Measurements from ENCODE around the gene CYLD.

CYLD gene

DNA sequence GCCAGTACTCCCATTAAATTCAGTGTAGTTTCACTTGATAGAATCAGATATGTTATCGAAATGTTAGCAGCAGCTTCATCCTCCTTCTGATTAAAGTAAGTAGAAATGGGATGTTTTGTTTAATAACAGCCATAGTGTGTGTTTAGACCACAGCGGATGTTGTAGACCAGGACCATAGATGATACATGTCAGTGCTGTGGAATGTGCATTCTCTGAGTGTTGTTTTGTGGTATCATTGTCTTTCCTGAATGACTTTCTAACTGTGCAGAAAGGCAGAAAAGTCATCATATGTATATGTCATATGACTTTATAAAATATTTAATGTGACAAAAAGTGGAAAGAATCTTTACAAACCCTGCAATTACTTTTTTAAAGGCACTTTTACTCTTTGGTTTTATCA is 55.6 kb downstream of the CYLD start:
- H3K9ac ChIP-seq = no peak overlapping the region
- peaks cover 12% of the 10 kb centered on the region; the same call in 1 of the 2 replicates for H3K36me3 ChIP-seq
- no peaks in the 10 kb centered on the region for H3K9me3 ChIP-seq
- H4K20me1 ChIP-seq = no peaks in the 10 kb centered on the region
- no peak overlapping the region for H3K4me2 ChIP-seq
- no peaks in the 10 kb centered on the region for H3K27me3 ChIP-seq
- no peak overlapping the region for H3K27ac ChIP-seq
- no peak for TF ChIP-seq Cebpa-rat (IDR thresholded peaks at IDR 0.05)
- 0 out of 2 replicates have a peak, but pooled peaks cover 3% of the 10 kb centered on the region for H3K4me1 ChIP-seq
- no peak overlapping the region for H3K4me3 ChIP-seq

- Histone ChIP-seq H4K20me1 (no peaks in the 10 kb centered on the region), H3K36me3 (0 out of 2 replicates have a peak, but pooled peaks cover 4% of the 10 kb centered on the region), H3K9me3 (no peaks in the 10 kb centered on the region), H3K27ac (no peak overlapping the region), H3K27me3 (no peaks in the 10 kb centered on the region), H3K4me1 (0 out of 2 replicates have a peak, but pooled peaks cover 3% of the 10 kb centered on the region), H3K9ac (no peak overlapping the region), H3K4me2 (no peak overlapping the region), H3K4me3 (no peak overlapping the region)
- no peak for TF ChIP-seq Cebpa-rat (IDR thresholded peaks at IDR 0.05)
Observed at GRCh38 chr16:50800074-50800473, 58.2 kb downstream of the CYLD start.

DNA sequence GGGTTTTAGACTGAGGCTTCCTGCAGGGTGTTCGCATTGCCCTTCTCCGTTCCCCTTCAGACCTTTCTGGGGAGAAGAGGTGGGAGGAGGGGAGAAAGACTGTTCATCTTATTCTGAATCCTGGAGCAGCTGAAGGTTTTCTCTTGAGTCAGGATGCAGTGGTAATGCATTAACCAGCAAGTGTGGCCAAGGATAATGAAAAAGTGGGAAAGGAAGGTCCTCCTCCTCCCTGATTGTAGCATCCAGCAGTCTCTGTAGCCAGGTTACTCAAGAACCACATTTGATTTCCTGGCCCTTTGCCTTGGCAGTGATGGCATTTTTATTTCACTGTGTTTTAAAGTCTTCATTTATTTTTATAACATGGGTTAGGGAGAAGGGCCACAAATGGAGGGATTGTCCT is 59.1 kb downstream of the CYLD start:
- Histone ChIP-seq H3K4me2 (no peak overlapping the region), H3K9me3 (no peaks in the 10 kb centered on the region), H3K27ac (no peak overlapping the region), H3K9ac (no peak overlapping the region), H3K36me3 (0 out of 2 replicates have a peak, but pooled peaks cover 4% of the 10 kb centered on the region), H3K4me3 (no peak overlapping the region), H3K4me1 (peaks cover 8% of the 10 kb centered on the region), H4K20me1 (no peaks in the 10 kb centered on the region), H3K27me3 (no peaks in the 10 kb centered on the region)
- TF ChIP-seq Cebpa-rat (IDR thresholded peaks at IDR 0.05) = no peak

DNA sequence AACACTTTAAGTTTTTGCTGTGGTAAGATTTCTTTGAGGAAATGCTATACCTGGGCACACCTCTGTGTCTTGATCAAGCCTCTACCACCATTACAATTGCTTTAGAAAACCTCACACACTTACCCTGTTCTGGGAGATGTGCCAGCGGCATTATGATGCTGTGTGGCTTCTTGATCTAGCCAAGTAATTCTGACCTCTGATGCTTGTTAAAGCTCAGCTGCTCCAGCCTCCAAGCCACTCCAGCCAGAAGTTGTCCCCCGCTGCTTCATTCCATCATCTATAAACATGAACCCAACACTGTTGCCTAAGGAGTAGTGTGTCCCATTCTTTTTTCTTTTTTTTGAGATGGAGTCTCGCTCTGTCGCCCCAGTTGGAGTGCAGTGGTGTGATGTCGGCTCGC is 60.1 kb downstream of the CYLD start:
- no peak overlapping the region for H3K4me3 ChIP-seq
- no peak for TF ChIP-seq Cebpa-rat (IDR thresholded peaks at IDR 0.05)
- H3K36me3 ChIP-seq = no peaks in the 10 kb centered on the region
- no peak overlapping the region for H3K9ac ChIP-seq
- peaks cover 14% of the 10 kb centered on the region for H3K4me1 ChIP-seq
- no peaks in the 10 kb centered on the region for H3K27me3 ChIP-seq
- no peak overlapping the region for H3K27ac ChIP-seq
- no peaks in the 10 kb centered on the region for H3K9me3 ChIP-seq
- peaks cover 3% of the 10 kb centered on the region; the same call in 1 of the 2 replicates for H4K20me1 ChIP-seq
- H3K4me2 ChIP-seq = no peak overlapping the region

- no peak overlapping the region for H3K4me2 ChIP-seq
- no peaks in the 10 kb centered on the region for H3K9me3 ChIP-seq
- no peak overlapping the region for H3K27ac ChIP-seq
- H3K4me1 ChIP-seq = peaks cover 24% of the 10 kb centered on the region
- no peaks in the 10 kb centered on the region for H3K27me3 ChIP-seq
- no peak overlapping the region for H3K4me3 ChIP-seq
- H3K9ac ChIP-seq = no peak overlapping the region
- peaks cover 13% of the 10 kb centered on the region for H4K20me1 ChIP-seq
- no peaks in the 10 kb centered on the region for H3K36me3 ChIP-seq
- no peak for TF ChIP-seq Cebpa-rat (IDR thresholded peaks at IDR 0.05)
Observed at GRCh38 chr16:50802961-50803360, 61.1 kb downstream of the CYLD start.

DNA sequence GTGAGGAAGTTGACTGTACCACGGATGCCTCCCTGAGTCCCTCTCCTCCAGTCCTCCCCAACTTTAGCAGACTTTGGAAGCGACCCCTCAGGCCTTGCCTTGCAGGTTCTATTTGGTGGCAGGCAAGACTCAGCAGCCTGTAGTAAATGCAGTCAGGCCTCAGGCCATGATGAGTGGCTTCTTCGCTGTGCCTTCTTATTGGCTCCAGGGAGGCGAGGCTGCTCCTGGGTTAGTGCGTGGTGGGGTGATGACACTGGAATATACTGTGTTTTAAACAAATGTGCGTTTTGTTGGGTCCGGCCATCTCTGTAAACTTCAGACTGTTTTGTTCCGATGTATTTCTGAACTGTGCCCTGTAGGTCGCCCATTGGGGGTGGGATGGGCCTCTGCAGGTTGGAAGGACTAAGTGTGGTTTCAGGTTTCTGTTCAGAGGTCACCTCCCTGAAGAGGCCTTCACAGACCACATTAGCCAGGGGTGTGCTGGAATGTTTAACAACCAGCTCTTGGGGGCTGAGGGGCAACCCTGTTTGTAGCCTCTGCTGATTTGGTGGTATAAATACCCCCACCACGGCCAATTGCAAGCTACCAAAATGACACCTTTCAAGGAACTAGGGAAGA is 62.5 kb downstream of the CYLD start:
- Histone ChIP-seq H3K27me3 (no peaks in the 10 kb centered on the region), H4K20me1 (peaks cover 21% of the 10 kb centered on the region), H3K9me3 (no peaks in the 10 kb centered on the region), H3K4me3 (no peak overlapping the region), H3K4me1 (peaks cover 38% of the 10 kb centered on the region), H3K4me2 (no peak overlapping the region), H3K36me3 (no peaks in the 10 kb centered on the region), H3K27ac (no peak overlapping the region), H3K9ac (no peak overlapping the region)
- TF ChIP-seq Cebpa-rat (IDR thresholded peaks at IDR 0.05) = no peak

DNA sequence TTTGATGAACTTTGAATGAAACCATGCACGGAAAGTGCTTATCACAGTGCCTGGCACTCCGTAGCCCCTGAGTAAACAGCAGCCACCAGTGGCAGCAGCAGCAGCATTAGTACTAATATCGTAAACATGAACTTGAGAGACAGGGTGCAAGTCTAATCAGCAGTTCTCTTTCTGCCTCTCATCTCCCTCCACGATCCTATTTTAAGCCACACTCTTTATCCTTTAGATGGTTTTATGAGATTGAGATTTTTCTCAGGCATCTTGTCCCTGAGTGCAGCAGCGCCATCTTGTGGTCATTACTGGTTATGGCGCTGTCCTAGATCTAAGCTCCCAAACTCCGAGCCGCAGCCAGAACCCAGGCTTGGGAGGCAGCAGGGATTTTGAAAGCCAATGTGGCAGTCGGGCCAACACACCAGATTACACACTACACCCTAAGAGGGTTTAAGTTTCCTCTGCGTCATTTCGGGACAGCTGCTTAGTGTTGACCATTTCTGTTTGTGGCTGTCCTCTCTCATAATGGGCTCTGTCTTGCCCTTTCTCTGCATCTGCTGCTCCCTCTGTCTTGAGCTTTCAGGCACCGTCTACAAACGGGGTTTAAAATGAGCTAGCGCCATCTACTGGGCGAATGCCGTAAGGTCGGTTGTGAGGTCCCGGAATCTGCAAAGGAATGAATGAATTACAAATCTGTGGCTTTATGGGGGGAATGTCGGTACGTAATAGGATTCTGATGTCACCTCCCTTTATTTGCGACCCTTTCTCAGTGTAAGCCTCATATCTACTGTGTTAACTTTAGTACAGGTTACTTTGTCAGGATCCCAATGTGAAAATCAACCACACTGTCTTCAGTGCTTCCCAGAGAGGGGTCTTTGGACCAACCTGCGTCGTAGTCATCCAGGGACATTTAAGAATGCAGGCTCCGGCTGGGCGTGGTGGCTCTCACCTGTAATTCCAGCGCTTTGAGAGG is 64.5 kb downstream of the CYLD start:
- Histone ChIP-seq H3K27me3 (no peaks in the 10 kb centered on the region), H3K4me2 (peak overlapping the region; percentile 76), H3K36me3 (no peaks in the 10 kb centered on the region), H3K4me3 (peak overlapping the region; percentile 44; the same call in 1 of the 2 replicates), H3K4me1 (peaks cover 43% of the 10 kb centered on the region), H3K27ac (no peak overlapping the region), H3K9ac (no peak overlapping the region), H3K9me3 (no peaks in the 10 kb centered on the region), H4K20me1 (peaks cover 21% of the 10 kb centered on the region)
- no peak for TF ChIP-seq Cebpa-rat (IDR thresholded peaks at IDR 0.05)

DNA sequence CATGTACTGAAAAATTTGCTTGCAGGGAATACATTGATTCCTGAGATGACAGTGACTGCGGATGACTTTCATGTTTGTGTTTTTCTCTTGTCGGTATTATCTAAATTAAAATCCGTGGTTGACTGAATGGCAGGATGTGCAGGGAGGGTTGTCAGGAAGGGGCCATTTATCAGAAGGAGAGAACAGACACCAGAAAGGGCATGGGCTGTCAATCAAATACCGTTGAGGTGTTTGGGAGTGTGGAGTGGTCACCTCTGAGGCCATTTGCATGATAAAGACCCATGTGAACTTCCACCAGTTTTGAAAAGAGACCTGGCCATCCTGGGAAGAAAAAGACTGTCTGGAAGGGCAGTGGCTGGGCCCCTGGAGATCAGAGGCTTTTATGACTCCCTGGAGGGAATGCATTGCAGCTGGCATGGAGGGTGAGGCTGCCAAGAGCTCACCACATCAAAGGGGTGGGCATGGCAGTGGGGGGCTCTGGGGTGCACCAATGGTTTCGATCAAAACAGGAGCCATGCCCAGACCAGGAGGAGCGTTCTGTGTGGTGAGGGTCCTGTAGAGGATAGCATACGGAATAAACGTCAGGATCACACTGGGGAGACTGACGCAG is 67.1 kb downstream of the CYLD start:
- no peak overlapping the region for H3K4me3 ChIP-seq
- TF ChIP-seq Cebpa-rat (IDR thresholded peaks at IDR 0.05) = no peak

DNA sequence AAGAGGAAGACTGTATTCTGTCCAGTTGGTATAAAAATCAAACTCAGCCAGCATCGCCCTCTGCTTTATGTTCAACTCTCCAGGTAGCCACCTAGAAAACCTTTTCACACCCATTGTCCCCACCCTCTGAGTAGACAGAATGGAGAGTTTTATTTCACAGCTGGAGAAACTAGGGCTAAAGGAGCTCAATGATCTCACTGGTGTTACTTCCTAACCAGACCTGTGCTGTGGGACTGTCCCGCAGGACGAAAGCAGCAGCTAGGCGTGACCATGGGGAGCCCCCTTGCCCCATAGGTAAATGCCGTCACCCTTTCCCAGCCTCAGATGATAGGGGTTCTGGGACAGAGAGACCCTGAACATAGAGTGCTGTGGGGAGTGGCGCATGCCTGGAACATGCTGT is 67.7 kb downstream of the CYLD start:
- no peak for TF ChIP-seq Cebpa-rat (IDR thresholded peaks at IDR 0.05)

More for the DNA sequence above, 67.1 kb downstream of the CYLD start:
- Histone ChIP-seq H3K27ac (no peak overlapping the region), H3K4me1 (peaks cover 43% of the 10 kb centered on the region), H3K4me2 (peak overlapping the region; percentile 73), H3K9ac (no peak overlapping the region), H3K27me3 (no peaks in the 10 kb centered on the region), H3K9me3 (no peaks in the 10 kb centered on the region), H3K36me3 (no peaks in the 10 kb centered on the region), H4K20me1 (peaks cover 21% of the 10 kb centered on the region)

More for the DNA sequence above, 67.7 kb downstream of the CYLD start:
- Histone ChIP-seq H3K4me3 (no peak overlapping the region), H3K4me2 (peak overlapping the region; percentile 73), H3K27ac (no peak overlapping the region), H4K20me1 (peaks cover 21% of the 10 kb centered on the region), H3K27me3 (no peaks in the 10 kb centered on the region), H3K9ac (no peak overlapping the region), H3K36me3 (no peaks in the 10 kb centered on the region), H3K9me3 (no peaks in the 10 kb centered on the region), H3K4me1 (peaks cover 43% of the 10 kb centered on the region)
